ENCODE results near the gene SLC6A3. TPM values are rescaled to one million over a fixed set of nuclear protein-coding genes. Genes with fewer than 3 reads are reported as not detected.

Gene SLC6A3
- total and polyA plus RNA-seq, 2 of the 13 experiments (the other 11 are each of a cell fraction or from before 2014, with no cell fraction given): 0.01 TPM; not detected in 1

- Histone ChIP-seq H3K4me1 (ENCODE audit: insufficient read depth, low read length) (no peaks in the 10 kb centered on the region), H3K36me3 (replicated peaks in 1 of 2; ENCODE audit: control insufficient read depth in 1 of 2, insufficient read depth in 2 of 2, low read length in 2 of 2) (no peaks in the 10 kb centered on the region), H3K27me3 (ENCODE audit: control insufficient read depth in 1 of 2, insufficient read depth in 2 of 2, low read length in 2 of 2) (peaks cover 8 to 69% of the 10 kb centered on the region in 2 experiments; a peak in 4 of 5 replicates), H2AFZ (ENCODE audit: low read length) (no peak overlapping the region), H3K27ac (ENCODE audit: extremely low read length, insufficient read depth, low read length) (no peak overlapping the region), H3K4me3 (replicated peaks in 1 of 3; ENCODE audit: insufficient read depth in 1 of 3, low read depth in 2 of 3, low read length in 3 of 3) (no peak overlapping the region), H3K79me2 (ENCODE audit: insufficient read depth, low read length) (no peaks in the 10 kb centered on the region), H3K9ac (ENCODE audit: insufficient read depth, low read depth, low read length) (no peak overlapping the region), H3K9me3 (ENCODE audit: low read length) (no peaks in the 10 kb centered on the region), H4K20me1 (ENCODE audit: insufficient read depth, low read length) (no peaks in the 10 kb centered on the region), H3K4me2 (ENCODE audit: low read depth, low read length) (no peak overlapping the region)
- intact Hi-C loops (cut with micrococcal nuclease; ENCODE audit: unreplicated experiment): no loop called here
- FAIRE-seq (no peak), DNase-seq (ENCODE audit: low spot score) (no peak), ATAC-seq (no peak)
- ChIA-PET CTCF (ENCODE audit: low intra/inter-chr PET ratio, low total read pairs) (no interaction called here), POLR2A (no interaction called here)
- TF ChIP-seq ZNF362 (CRISPR knock-in tag; IDR thresholded peaks at IDR 0.05; ENCODE audit: borderline replicate concordance) (no peak), TOPORS (CRISPR knock-in tag; IDR thresholded peaks at IDR 0.05) (no peak), SALL1 (CRISPR knock-in tag; IDR thresholded peaks at IDR 0.05) (no peak), ZNF513 (CRISPR knock-in tag; conservative IDR thresholded peaks at IDR 0.05) (no peak), CERS6 (CRISPR knock-in tag; IDR thresholded peaks at IDR 0.05) (no peak), MED13 (CRISPR knock-in tag; IDR thresholded peaks at IDR 0.05) (no peak), CREB3 (CRISPR knock-in tag; IDR thresholded peaks at IDR 0.05) (no peak), DBP (CRISPR knock-in tag; IDR thresholded peaks at IDR 0.05; ENCODE audit: not compliant biosample characterization) (no peak), POGZ (CRISPR knock-in tag; IDR thresholded peaks at IDR 0.05) (no peak), JDP2 (CRISPR knock-in tag; IDR thresholded peaks at IDR 0.05; ENCODE audit: borderline replicate concordance) (no peak), ZNF446 (CRISPR knock-in tag; IDR thresholded peaks at IDR 0.05) (no peak), ZBTB2 (CRISPR knock-in tag; IDR thresholded peaks at IDR 0.05; ENCODE audit: low read depth) (no peak), NFYC (CRISPR knock-in tag; IDR thresholded peaks at IDR 0.05) (no peak), ZFP62 (CRISPR knock-in tag; IDR thresholded peaks at IDR 0.05) (no peak), ZNF430 (CRISPR knock-in tag; IDR thresholded peaks at IDR 0.05) (no peak)
- 59% methylated on average over 11 of the region's 16 CpGs for WGBS (ENCODE audit: low lambda C conversion rate)
- no TSS peak for BruUV-seq (replicated peaks)
- in situ Hi-C loops (cut with HindIII; ENCODE audit: extremely low pct_ligation_motif_present, low pct_unique_long_range_greater_than_20kb): no loop called here
Observed at GRCh38 chr5:1363581-1363980, 81.7 kb downstream of the SLC6A3 start.
